GM11168 (cell line): ENCODE results near the gene C2CD4C.
"Not testable (repeated sequence)": the region's sequence is repeated elsewhere in the genome, so short reads cannot be mapped to it uniquely, and the experiment has no call there.

Experiments used
- in situ Hi-C: fragments of 300-500 bp; cut with MboI; formaldehyde crosslinking; loops from one replicate; pipeline ENCODE4 v1.12.0; 2022; ENCODE audit warnings: low sequenced_read_pairs; ENCODE audit not compliant: unreplicated experiment

The C2CD4C gene

GRCh38 chr19:439167-439900 is 30.4 kb upstream of the C2CD4C start:
- in situ Hi-C loops: no loop called here

- in situ Hi-C loops: no loop called here
Observed at GRCh38 chr19:438416-438958, 29.5 kb upstream of the C2CD4C start.

GRCh38 chr19:437041-437440 is 28.1 kb upstream of the C2CD4C start:
- in situ Hi-C loops: no loop called here

GRCh38 chr19:436413-436950 is 27.5 kb upstream of the C2CD4C start:
- in situ Hi-C loops: no loop called here

- in situ Hi-C loops: no loop called here
Observed at GRCh38 chr19:435707-436412, 26.9 kb upstream of the C2CD4C start.

GRCh38 chr19:435056-435706 is 26.2 kb upstream of the C2CD4C start:
- in situ Hi-C loops: no loop called here

- in situ Hi-C loops: no loop called here
Observed at GRCh38 chr19:434152-434960, 25.4 kb upstream of the C2CD4C start.

- in situ Hi-C loops: no loop called here
Observed at GRCh38 chr19:430701-431100, 21.8 kb upstream of the C2CD4C start.

- in situ Hi-C loops: no loop called here
Observed at GRCh38 chr19:428149-428548, 19.2 kb upstream of the C2CD4C start.

GRCh38 chr19:427675-428074 is 18.7 kb upstream of the C2CD4C start:
- in situ Hi-C loops: not testable (repeated sequence)

- in situ Hi-C loops: no loop called here
Observed at GRCh38 chr19:426725-427445, 17.9 kb upstream of the C2CD4C start.

- in situ Hi-C loops: no loop called here
Observed at GRCh38 chr19:425056-425455, 16.1 kb upstream of the C2CD4C start.

- in situ Hi-C loops: no loop called here
Observed at GRCh38 chr19:424546-424945, 15.6 kb upstream of the C2CD4C start.

GRCh38 chr19:423691-424466 is 14.9 kb upstream of the C2CD4C start:
- in situ Hi-C loops: no loop called here

- in situ Hi-C loops: not testable (repeated sequence)
Observed at GRCh38 chr19:422917-423226, 13.9 kb upstream of the C2CD4C start.

- in situ Hi-C loops: no loop called here
Observed at GRCh38 chr19:422213-422916, 13.4 kb upstream of the C2CD4C start.

GRCh38 chr19:419721-420515 is 11.0 kb upstream of the C2CD4C start:
- in situ Hi-C loops: no loop called here
